NCI-H1930 (cell line): Measurements from ENCODE around the gene ABHD3.
"Not testable (repeated sequence)": the region's sequence is repeated elsewhere in the genome, so short reads cannot be mapped to it uniquely, and the experiment has no call there.

ENCODE experiments used
- DNase-seq, 2 experiments: peaks; one replicate each; lab custom pipeline; 2025; lab: John Stamatoyannopoulos, UW

The ABHD3 gene

DNA sequence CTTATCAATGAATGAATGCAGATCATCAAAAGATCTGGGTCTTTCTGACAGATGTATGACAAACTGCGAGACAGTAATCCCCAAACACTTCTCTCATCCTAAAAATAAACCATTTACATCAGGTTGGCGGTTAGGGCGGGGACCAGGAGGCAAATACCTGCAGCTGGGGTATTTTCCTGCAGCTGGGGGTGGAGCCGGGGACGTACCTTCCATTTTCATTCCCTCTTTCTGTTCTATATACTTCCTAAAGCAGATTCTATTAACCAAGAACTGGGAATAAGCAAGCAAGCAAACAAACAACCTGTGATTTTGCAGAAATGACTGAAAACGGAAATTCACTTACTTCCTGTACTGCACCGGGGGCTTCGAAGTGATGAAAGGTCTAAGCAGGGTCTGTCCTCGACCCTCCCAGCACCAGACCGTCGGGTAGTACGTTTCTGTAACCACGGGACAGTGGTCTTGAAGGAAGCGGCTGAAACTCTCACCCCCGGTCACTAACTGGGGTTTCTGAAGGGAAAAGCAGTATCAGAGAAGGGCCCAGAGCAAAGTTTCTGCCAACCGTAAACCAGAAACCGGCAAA is 1.2 kb downstream of the ABHD3 start:
- DNase-seq: no peak

DNA sequence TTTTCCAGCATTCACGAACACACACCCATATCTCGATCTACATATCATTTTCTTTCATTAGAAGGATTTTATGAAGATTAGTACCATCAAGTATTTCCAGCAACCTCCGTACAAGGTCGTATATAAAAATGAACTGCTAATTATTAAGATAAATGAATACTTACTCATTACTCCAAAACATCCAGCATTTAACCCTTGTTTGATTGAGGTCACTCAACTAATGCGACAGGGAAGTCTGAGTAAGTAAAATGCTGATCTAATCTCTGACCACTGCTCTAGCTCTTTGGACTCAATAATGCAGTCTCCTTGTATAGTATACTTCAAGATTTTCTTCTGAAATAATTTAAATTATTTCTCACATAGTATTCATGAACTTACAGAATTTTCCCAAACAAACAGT is 2.0 kb downstream of the ABHD3 start:
- no peak for DNase-seq

DNA sequence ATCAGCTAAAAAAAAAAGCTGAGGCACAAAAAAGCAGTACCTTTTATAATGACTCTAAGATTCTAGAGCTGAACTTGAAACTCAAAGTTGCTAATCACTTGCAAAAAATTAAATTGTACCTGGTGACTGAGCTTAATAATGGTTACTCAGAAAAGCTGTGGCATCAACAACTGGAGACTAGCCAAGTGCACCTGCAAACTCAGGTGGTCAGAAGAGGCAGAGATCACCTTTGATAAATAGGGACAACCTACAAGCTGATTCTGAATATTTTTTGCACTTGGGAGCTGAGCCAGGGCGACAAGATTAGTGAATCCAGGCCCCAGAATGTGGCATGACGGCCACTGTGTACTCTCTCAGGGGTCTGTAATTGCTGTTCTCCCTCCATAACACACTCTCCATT is 3.0 kb downstream of the ABHD3 start:
- no peak for DNase-seq

DNA sequence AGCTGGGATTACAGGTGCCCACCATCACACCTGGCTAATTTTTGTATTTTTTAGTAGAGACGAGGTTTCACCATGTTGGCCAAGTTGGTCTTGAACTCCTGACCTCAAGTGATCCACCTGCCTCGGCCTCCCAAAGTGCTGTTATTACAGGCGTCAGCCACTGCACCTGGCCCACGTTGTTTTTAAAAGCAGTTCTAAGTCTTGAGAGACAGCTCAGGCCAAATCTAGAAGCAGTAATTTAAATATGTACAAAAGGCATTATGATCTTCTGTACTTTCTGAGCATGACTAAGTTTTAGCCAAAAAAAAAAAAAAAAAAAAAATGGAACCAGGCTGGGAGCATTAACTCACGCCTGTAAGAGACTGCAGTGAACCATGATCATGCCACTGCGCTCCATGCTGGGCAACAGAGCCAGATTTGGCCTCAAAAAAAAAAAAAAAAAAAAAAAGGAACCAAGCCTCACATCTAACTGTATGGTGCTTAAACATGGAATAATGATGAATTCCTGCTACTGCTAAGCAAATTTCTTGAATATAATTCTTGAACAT is 4.0 kb downstream of the ABHD3 start:
- DNase-seq: no peak

DNA sequence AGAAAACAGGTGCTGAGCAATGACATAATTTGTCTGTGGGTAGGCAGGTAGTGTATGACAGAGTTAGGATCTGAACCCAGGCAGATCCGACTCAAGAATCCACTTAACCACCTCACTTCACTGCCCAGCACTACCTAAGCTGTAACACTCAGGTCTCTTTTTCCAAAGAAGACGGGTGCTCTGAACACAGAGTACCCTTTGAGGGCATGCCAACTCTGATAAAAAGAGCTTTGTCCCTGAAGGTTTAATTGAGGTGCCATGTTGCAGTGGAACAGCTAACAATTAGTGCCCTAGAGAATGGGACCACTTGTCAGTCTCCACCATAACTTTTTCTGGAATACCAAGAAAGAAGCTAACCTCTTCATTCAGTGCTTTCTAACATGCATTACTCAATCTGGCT is 11.3 kb downstream of the ABHD3 start:
- DNase-seq: no peak

DNA sequence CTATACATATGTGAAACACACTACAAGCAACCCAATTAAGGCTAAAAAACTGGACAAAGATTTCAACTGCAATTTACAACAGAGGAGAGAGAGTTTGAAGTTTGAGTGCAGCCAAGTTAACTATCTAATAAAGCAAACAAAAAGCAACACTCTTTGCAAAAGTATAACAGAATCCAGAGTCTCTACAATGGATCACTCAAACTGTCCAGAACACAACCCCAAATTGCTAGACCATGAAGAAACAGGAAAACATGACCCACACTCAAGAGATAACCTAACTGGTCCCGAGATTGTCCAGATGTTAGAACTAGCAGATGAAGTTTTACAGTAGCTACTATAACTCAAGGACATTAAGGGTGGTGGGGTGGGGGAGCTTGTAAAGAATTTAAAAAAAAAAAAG is 14.8 kb downstream of the ABHD3 start:
- DNase-seq: no peak

DNA sequence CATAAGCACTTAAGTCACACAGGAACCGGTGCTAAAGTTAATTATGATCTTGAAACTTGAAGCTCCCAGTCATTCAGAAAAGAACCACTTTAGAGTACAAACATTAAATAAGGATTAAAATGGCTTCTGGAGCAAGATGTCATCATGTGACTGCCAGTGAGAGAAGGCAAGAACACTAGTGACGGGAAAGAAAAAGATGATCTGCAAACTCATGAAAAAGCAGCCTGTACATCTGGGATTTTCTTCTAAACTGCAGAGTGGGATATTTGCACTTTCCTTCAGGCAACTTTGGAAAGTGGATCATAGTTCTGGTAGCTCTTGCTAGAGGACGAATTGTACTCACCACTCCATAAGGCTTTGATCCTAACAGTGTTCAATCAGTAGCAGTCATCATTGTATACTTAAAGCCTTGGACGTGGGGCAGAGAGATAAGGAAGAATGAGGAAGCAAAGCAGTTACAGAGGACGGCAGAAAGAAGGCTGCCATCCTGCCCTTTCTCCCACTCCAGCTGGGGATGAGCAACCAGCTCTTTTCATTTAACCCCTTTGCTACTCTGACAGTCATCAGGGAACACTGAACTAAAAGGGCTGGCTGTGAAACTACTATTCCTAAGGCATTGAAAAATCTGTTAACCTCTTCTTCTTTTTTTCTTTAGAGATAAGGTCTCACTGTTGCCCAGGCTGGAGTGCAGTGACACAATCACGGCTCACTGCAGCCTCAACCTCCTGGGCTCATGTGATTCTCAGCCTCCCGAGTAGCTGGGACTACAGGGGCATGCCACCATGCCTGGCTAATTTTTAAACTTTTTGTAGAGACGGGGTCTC is 18.1 kb downstream of the ABHD3 start:
- no peak for DNase-seq

DNA sequence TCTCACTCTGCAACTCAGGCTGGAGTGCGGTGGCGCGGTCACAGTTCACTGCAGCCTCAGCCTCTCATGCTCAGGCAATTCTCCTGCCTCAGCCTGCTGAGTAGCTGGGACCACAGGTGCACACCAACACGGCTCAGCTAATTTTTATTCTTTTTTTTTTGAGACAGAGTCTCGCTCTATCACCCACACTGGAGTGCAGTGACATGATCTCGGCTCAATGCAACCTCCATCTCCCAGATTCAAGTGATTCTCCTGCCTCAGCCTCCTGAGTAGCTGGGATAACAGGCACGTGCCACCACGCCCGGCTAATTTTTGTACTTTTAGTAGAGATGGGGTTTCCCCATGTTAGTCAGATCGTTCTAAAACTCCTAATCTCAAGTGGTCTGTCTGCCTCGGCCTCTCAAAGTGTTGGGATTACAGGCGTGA is 19.0 kb downstream of the ABHD3 start:
- not testable (repeated sequence) for DNase-seq

DNA sequence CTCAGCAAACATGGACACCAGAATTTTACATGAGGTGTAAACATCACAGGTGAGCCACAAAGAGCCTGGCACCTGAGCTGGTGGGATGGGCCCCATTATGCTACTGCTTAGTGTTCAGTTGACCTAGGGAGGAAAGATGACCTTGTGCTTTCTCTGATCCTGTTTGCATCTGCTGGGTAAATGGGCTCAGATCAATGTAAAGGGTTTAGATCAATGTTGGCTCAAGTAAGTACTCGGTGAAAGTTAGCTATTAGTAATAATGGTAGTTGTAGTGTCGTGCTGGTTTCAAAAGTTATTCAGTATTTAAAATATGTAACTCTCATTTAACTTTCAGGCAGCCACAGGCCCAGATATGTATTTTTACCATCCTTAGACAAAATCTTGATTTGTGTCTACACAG is 19.8 kb downstream of the ABHD3 start:
- no peak for DNase-seq

DNA sequence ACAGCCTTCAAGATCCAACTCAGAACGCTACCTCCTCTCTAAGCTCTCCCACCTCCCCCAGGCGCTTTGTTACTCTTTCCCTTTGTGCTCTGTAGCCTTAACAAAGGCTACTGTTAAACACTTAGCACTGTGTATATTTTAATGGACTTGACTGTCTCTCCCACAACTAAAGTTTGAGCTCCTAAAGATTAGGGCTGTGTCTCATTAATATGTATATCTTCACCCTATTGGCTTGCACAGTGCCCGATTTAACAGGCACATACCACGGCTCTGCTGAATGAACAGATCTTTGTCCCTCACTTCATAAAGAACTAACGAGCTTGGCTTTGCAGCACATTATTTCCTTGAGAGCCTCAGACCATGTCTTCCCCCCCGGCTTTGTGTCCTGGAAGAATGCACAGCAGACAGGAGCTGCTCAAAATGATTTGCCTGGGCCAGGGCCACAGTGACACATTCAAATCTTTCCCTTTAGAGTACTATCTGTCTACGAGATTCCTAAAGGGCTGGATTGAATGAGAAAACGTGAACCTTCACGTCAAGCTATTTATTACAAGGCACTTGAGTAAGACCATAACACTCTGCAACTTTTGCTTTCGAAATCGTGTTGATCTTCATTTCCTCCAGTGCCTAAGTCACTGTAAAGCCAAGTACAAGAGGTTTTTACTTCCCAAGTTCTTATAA is 22.1 kb downstream of the ABHD3 start:
- no peak for DNase-seq

DNA sequence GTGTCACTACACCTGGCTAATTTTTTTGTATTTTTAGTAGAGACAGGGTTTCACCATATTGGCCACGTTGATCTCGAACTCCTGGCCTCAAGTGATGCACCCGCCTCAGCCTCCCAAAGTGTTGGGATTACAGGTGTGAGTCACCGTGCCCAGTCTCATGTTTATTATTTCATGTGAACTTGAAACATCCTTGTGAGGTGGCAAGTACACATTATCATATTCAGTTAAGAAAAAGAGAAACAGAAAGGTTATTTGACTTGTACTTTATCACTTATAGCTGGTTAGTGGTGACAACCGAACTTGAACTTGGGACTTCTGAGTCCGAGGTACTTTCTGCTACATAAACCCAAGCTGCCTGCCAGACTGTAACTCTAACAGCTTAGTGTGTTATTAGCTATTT is 24.4 kb downstream of the ABHD3 start:
- no peak for DNase-seq

DNA sequence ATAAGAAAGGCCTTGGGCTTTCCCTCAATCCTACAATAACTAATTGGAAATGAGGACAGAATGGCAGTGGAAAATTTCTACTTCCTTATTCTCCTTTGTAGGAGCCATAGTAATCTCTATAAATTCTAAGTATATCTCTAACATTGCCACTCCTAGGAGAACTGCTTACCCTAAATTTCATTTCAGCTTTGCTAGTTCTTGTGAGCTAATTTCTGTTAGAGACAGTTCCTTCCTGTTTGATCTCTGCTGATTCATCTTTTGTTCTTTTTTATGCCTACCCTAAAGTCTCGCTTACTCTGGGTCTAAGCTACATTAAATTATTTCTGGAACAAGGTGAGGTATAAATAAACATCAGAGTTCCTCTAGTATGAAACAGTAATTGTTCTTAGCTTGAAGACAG is 25.7 kb downstream of the ABHD3 start:
- no peak for DNase-seq

DNA sequence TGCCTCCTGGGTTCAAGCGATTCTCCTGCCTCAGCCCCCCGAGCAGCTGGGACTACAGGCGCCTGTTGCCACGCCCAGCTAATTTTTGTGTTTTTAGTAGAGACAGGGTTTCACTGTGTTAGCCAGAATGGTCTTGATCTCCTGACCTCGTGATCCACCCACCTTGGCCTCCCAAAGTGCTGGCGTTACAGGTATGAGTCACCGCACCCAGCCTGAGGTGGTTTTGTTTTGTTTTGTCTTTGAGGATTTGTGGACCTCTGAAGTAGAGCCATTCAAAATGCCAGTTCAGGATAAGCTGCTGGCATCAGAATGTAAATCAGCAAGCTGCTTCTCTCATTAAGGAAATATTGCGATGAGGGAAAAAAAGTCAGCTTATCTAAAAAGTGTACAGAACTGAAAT is 29.2 kb downstream of the ABHD3 start:
- DNase-seq: not testable (repeated sequence)

DNA sequence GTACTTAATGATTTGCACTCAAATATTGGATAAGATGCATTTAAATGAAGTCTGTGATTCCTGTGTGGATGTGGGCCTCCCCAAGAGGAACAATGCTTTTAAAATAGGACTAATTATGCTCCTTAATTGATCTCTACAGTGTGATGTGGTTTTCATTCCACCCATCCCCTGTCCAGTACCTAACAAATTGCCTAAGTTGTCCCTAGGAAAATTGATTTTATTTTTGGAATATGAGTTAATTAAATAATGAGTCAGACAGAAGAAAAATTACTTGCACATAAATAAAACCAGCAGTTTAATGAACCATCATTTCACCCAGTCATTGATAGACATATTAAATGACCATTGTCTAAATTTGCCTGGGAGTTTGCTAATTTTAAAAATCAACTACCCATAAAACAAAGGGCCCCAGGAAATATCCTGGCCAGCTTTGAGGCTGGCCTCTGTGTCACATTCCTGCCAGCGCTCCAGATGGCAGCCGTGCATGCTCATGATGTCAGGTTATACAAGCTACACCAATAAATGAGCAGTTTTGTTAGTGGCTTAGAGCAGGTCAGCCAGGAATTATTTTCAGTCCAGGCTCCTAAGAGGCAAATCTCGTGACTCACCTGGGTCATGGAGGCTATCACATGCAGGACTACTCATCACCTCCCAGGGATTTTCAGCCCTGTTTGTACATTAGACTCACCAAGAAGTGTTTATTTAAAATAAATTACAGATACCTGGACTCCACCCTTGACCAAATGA is 31.9 kb downstream of the ABHD3 start:
- DNase-seq: no peak

DNA sequence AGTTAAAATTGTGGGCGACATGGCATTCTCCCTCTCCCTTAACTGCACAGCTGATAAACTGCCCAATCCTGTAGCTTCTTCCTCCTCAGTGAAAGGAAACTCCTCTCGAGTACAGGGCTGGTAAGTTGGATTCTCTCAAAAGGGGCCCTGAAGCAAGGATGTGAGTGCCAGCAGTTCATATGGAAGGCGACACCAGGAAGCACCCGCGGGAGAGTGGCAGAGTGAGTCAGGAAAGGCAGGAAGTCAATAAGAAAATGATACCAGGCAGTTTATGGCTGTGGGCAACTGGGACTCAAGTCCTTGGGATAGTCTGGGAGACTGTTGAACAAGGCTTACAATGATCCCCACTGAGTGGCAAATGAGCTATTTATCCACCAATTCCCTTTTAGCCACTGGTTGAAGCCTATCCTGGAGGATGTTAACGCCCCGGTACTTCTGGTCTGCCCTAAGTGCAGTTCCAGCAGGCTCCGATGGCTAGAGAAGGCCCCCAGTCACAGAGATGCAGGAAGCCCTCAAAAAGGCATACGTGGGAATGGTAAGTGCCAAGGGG is 34.8 kb downstream of the ABHD3 start:
- DNase-seq: no peak

DNA sequence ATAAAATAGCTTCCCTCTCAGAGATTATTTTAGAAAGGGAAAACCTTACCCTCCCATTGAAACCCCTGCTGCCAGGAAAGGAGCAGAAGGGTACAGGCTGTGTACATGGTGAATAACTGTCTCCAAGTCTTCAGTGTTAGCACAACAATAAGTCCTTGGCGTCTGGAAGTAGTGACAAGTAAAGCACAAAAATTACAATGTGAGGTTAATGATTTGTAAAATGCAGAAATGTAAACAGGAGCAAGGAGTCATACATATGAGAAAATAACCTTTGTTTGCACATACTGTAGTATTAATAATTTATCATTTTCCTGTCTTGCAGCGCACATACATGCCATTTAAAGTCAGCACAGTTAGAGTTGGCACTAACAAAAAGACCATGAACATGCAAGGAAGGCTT is 40.5 kb downstream of the ABHD3 start:
- DNase-seq: no peak

DNA sequence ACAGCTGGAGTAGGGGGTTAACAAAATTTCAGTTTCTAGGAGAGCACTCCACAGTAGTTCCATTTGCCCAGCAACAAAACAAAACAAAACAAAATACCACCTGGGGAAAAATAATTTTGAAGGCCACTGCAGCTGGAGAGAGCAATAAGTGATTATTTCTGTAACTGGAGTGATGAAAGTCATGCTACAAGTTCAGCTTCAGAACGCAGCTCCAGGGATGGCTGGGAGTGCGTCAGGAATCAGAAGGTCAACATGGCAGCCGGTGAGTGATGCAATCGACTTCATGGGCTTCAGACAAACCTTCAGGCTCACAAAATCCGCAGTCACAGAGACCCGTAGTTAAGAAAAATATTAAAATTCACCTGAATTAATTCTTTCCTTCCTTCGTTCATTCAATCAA is 41.0 kb downstream of the ABHD3 start:
- DNase-seq: no peak

DNA sequence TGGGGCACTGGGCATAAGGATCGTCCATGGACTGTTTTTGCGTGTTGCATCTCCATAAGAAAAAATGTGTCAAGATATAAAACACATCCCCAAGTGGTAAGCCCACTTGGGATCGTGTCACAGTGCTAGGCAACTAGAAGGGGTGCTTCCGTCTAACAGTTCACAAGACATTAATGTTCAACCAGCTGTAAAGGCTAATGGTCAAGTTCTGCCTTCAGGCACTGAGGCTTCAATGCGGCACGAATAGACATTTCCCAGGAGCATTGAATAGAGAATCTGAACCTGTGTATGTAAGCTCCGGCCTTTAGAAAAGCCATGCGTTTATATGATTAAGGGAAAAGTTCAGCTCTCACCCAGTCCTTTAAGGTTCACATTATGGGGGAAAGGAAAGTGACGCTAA is 42.0 kb downstream of the ABHD3 start:
- DNase-seq: no peak

DNA sequence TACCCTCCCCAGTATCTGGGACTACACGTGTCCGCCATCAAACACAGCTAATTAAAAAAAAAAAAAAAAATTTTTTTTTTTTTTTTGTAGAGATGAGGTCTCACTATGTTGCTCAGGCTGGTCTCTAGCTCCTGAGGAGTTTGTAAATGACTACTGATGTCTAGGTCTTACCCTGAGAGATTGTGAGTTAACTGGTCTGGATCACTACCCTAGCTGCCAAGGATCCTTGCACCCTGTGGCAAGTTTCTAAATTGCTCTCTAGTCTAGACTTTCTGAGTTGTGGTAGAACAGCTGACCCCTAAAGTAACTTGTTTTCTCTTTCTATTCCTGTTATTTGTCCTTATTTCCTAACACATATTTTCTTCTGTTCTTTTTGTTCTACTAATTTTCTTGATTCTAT is 44.5 kb downstream of the ABHD3 start:
- DNase-seq: no peak

DNA sequence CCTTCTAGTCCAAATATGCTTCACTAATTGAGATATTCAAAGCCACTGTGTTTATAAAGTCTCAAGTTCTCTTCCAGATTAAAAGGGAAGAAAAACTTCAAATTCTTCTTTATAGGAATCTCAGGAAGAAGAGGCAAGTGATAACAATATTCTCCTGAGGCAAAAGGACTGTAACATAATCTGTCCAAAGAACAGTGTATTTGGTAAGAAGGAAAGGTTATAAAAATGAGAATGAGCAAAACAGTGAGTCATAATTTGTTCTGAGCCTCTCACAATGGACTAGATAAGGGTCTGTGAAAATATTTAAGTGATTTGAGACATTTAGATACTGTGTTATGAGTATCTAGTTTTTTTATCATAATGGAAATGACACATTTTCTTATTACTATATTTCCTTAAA is 48.2 kb downstream of the ABHD3 start:
- no peak for DNase-seq

DNA sequence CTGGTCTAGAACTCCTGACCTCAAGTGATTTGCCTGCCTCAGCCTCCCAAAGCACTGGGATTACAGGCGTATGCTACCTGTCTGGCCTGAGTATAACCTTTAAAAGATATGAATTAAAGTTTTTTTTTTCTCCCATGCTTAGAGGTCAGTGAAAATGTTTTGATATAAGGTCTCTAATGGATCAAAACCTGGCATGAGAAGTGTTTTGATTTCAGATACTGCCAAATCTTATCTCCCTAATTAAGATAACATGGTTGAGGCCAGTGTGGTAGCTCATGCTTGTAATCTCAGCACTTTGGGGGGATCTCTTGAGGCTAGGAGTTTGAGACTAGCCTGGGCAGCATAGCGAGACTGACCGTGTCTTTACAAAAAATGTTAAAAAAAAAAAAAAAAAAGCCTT is 51.2 kb downstream of the ABHD3 start:
- no peak for DNase-seq

DNA sequence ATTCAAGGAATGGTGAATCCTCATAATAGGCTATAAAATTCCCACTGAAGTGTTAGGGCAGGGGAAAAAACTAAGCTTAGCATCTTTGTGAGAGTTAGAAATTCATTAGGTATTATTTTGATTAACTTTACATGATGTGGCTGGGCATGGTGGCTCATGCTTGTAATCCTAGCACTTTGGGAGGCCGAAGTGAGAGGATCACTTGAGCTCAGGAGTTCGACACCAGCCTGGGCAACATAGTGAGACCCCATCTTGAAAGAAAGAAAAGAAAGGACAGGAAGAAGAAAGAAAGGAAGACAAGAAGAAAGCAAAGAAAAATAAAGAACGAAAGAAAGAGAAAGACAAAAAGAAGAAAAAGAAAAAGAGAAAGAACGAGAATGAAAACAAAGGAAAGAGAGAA is 52.5 kb downstream of the ABHD3 start:
- no peak for DNase-seq
